Gastrocnemius medialis (tissue), 4 donors: ENCODE data around the gene SYNGR2. TPM values are rescaled to one million over a fixed set of nuclear protein-coding genes. Genes with fewer than 3 reads are reported as not detected.

Experiments
- ATAC-seq, 2 donors: fragments of 150-250 bp; one replicate each; pipeline ENCODE4 v1.9.1; 2016
- DNase-seq, 2 donors: peaks; one replicate each; pipeline ENCODE4 v3.0.0-alpha.2; 2019
- H3K27ac ChIP-seq, 4 donors: fragments of 200-600 bp; sonication (generic); 1 replicate in 1 of 4; 2 replicates in 3 of 4; pipeline ENCODE4 v1.5.1; 2016 to 2018; ENCODE audit warnings: mild to moderate bottlenecking in 2 of 4, moderate library complexity in 1 of 4
- H3K27me3 ChIP-seq, 3 donors: fragments of 200-600 bp; sonication (generic) in 2 of 3; 1 replicate in 1 of 3; 2 replicates in 2 of 3; pipeline versions ENCODE4 v1.5.1 to v1.6.0; 2016 to 2019; ENCODE audit warnings: mild to moderate bottlenecking in 1 of 3, moderate library complexity in 1 of 3
- H3K36me3 ChIP-seq, 2 donors: fragments of 200-600 bp; sonication (generic) in 1 of 2; one replicate each; pipeline ENCODE4 v1.5.1; 2017 to 2018
- H3K4me1 ChIP-seq, 2 donors: fragments of 200-600 bp; sonication (generic) in 1 of 2; one replicate each; pipeline ENCODE4 v1.5.1; 2016 to 2017; ENCODE audit warnings: mild to moderate bottlenecking in 2 of 2
- H3K4me3 ChIP-seq, 4 donors: fragments of 200-600 bp; sonication (generic) in 3 of 4; 1 replicate in 1 of 4; 2 replicates in 3 of 4; pipeline ENCODE4 v1.5.1; 2016 to 2019; ENCODE audit warnings: mild to moderate bottlenecking in 2 of 4
- H3K9me3 ChIP-seq, 3 donors: fragments of 200-600 bp; sonication (generic) in 2 of 3; 1 replicate in 1 of 3; 2 replicates in 2 of 3; pipeline ENCODE4 v1.5.1; 2016 to 2019
- POLR2A ChIP-seq, 2 donors: fragments of 450-650 bp; IDR thresholded peaks; one replicate each; pipeline ENCODE4 v1.6.1; 2017; ENCODE audit warnings: antibody characterized with exemption in 2 of 2, mild to moderate bottlenecking in 2 of 2, moderate library complexity in 2 of 2
- in situ Hi-C, 4 donors: fragments of 200-750 bp; cut with MboI; loops; one replicate each; pipeline versions ENCODE4 v1.15.0 to v1.8.0; 2017; ENCODE audit warnings: low sequenced_read_pairs in 4 of 4
- intact Hi-C: fragments of 100-400 bp; cut with DNase I; formaldehyde crosslinking; loops from one replicate; pipeline ENCODE4 v1.15.1; 2023; ENCODE audit warnings: low total_unique reads
- total RNA-seq, 4 donors: library from RNA; depleted of rRNA; stranded (reverse); fragments of >200 nt; gene quantifications; one replicate each; pipeline versions ENCODE4 v1.1.0 to v1.2.3, GENCODE V29; 2016
- TF ChIP-seq, protein P1 (sequence below), 5 experiments: fragments of 450-650 bp in 3 of 5; fragments of 200-600 bp in 2 of 5; sonication (generic) in 2 of 5; IDR thresholded peaks in 4 of 5; conservative IDR thresholded peaks in 1 of 5; 1 replicate in 4 of 5; 2 replicates in 1 of 5; pipeline ENCODE4 v1.5.1; 2016 to 2019; ENCODE audit warnings: antibody characterized with exemption in 5 of 5, mild to moderate bottlenecking in 3 of 5, moderate library complexity in 3 of 5

The SYNGR2 gene
- total RNA-seq, 4 donors from 2014 or later, result 104 to 218 (median 163) TPM

DNA sequence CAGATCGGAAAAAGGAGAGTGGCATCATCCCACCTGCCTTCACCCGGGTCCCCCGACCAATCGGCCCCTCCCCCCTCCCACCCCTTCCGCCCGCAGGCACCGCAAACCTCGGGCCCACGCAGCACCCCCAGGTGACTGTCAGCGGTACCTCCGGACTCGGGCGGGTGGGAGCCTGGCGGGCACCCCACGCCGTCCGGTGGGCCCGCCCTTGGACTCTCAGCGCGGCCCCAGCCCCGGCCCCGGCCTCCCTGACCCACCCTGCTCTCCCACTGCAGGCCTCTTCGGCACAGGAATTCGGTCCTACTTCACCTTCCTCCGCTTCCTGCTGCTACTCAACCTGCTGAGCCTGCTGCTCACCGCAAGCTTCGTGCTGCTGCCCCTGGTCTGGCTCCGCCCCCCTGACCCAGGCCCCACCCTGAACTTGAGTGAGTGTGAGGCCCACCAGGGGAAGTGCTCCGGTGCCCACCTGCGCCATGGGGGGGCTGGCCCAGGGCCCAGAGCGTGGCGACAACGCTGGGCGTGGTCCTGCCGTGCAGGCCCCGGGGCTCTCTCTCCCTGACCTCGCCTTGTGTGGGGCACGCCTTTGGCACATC, 36.2 kb upstream of the SYNGR2 start:
- Histone ChIP-seq H3K27ac (no peak overlapping the region), H3K4me3 (no peak overlapping the region), H3K9me3 (no peaks in the 10 kb centered on the region), H3K36me3 (no peaks in the 10 kb centered on the region), H3K4me1 (peaks cover 2 to 21% of the 10 kb centered on the region in 2 donors), H3K27me3 (peaks cover 19 to 45% (median 40%) of the 10 kb centered on the region in 3 donors)
- TF ChIP-seq, protein P1, sequence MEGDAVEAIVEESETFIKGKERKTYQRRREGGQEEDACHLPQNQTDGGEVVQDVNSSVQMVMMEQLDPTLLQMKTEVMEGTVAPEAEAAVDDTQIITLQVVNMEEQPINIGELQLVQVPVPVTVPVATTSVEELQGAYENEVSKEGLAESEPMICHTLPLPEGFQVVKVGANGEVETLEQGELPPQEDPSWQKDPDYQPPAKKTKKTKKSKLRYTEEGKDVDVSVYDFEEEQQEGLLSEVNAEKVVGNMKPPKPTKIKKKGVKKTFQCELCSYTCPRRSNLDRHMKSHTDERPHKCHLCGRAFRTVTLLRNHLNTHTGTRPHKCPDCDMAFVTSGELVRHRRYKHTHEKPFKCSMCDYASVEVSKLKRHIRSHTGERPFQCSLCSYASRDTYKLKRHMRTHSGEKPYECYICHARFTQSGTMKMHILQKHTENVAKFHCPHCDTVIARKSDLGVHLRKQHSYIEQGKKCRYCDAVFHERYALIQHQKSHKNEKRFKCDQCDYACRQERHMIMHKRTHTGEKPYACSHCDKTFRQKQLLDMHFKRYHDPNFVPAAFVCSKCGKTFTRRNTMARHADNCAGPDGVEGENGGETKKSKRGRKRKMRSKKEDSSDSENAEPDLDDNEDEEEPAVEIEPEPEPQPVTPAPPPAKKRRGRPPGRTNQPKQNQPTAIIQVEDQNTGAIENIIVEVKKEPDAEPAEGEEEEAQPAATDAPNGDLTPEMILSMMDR (IDR thresholded peaks at IDR 0.05 in 4 of 5, conservative IDR thresholded peaks at IDR 0.05 in 1 of 5), result no peak
- no peak for TF ChIP-seq POLR2A (IDR thresholded peaks at IDR 0.05)
- in situ Hi-C loops, result no loop called here
- intact Hi-C loops, result no loop called here
- ATAC-seq (no peak), DNase-seq (no peak)

DNA sequence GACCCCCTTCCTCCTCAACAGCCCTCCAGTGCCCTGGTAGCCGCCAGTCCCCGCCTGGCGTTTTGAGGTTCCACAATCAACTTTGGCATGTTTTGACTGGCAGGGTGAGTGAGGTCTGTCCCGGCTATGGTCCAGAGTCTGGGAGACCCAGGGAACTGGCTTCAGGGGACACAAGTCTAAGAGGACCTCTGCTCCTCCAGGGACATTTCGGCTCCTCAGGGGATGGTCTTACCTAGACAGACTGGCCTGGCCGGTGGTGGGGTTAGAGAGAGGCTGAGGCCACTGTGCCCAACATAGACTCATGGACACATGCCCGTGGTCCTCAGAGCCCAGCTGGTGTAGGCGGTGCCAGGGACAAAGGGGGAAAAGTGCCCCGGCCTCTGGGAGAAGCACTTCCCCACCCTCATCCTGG, 35.6 kb upstream of the SYNGR2 start:
- no peak for DNase-seq
- intact Hi-C loops, result no loop called here
- H3K4me3 ChIP-seq, result no peak overlapping the region
- peaks cover 16 to 39% (median 38%) of the 10 kb centered on the region in 3 donors for H3K27me3 ChIP-seq
- H3K4me1 ChIP-seq, result peaks cover 0 to 15% of the 10 kb centered on the region in 2 donors
- H3K27ac ChIP-seq, result no peak overlapping the region
- no peaks in the 10 kb centered on the region for H3K9me3 ChIP-seq
- H3K36me3 ChIP-seq, result no peaks in the 10 kb centered on the region
- in situ Hi-C loops, result no loop called here
- no peak for TF ChIP-seq POLR2A (IDR thresholded peaks at IDR 0.05)
- TF ChIP-seq, protein P1 (IDR thresholded peaks at IDR 0.05 in 4 of 5, conservative IDR thresholded peaks at IDR 0.05 in 1 of 5), result no peak
- ATAC-seq, result no peak

DNA sequence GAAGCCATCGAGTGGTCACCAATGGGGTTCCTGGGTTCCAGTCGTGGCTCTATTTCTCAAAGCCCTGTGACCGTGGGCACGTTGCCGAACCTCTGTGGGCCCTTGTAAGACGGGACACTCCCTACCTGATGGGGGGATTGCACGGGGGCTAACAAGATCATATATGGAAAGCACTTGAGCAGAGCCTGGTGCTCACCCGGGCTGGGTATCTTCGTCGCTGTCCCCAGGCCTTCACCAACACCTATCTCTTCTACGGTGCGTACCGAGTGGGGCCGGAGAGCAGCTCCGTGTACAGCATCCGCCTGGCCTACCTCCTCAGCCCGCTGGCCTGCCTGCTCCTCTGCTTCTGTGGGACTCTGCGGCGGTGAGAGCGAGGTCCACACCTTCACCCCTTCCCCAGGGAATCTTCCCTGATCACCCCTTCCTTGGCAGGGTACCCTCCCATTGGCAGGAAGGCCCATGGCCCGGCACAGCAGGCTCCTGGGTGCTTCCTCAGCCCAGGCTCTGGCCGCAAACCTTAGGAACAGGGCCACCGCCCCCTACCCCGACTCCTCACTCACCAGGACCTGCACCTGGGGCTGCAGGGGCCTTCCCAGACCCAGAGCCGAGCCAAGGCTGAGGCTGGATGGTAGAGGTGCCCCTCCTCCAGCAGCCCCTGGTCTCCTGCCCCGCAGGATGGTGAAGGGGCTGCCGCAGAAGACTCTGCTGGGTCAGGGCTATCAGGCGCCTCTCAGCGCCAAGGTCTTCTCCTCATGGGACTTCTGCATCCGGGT, 35.0 kb upstream of the SYNGR2 start:
- TF ChIP-seq, protein P1 (IDR thresholded peaks at IDR 0.05 in 4 of 5, conservative IDR thresholded peaks at IDR 0.05 in 1 of 5), result no peak
- no peak for TF ChIP-seq POLR2A (IDR thresholded peaks at IDR 0.05)
- H3K27ac ChIP-seq, result no peak overlapping the region
- DNase-seq (no peak), ATAC-seq (no peak)
- H3K9me3 ChIP-seq, result no peaks in the 10 kb centered on the region
- no peaks in the 10 kb centered on the region for H3K36me3 ChIP-seq
- H3K4me3 ChIP-seq, result no peak overlapping the region
- in situ Hi-C loops (no loop called here), intact Hi-C loops (no loop called here)
- H3K27me3 ChIP-seq, result peaks cover 10 to 33% (median 32%) of the 10 kb centered on the region in 3 donors
- H3K4me1 ChIP-seq, result peaks cover 0 to 10% of the 10 kb centered on the region in 2 donors

DNA sequence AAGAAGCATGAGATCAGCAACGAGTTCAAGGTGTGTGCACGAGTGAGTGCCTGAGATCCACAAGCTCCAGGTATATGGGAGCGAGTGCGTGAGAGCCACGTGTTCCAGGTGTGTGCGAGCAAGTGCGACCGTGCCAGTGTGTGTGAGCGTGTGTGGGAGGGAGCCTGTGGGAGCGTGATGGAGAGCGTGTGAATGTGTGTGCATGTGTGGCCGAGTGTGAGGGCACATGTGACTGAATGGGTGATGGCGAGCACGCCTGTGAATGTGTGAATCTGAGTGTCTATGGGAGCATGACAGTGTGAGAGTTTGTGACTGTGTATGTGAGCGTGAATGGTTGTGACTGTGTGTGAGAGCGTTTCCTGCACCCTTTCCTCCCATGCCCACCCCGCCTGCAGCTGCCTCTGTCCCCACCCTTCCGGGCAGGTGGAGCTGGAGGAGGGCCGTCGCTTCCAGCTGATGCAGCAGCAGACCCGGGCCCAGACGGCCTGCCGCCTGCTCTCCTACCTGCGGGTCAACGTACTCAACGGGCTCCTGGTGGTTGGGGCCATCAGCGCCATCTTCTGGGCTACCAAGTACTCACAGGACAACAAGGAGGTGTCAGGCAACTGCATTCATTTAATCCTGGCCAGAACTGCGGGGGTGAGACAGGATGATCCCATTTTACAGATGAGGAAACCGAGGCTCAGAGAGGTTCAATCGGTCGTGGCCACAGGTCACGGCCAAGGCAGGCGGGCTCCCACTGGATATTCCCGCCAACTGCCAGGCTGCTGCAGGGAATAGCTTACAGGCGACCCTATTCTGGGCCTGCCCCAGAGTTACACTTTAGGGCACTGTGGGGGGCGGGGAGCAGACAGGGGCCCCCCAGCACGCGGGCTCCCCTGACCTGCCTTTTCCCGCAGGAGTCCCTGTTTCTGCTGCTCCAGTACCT, 34.1 kb upstream of the SYNGR2 start:
- H3K4me1 ChIP-seq, result peaks cover 0 to 7% of the 10 kb centered on the region in 2 donors
- H3K27me3 ChIP-seq, result peaks cover 9 to 27% (median 27%) of the 10 kb centered on the region in 3 donors
- H3K9me3 ChIP-seq, result no peaks in the 10 kb centered on the region
- H3K27ac ChIP-seq, result no peak overlapping the region
- in situ Hi-C loops, result no loop called here
- DNase-seq, result no peak
- no peaks in the 10 kb centered on the region for H3K36me3 ChIP-seq
- TF ChIP-seq POLR2A (IDR thresholded peaks at IDR 0.05), result no peak
- TF ChIP-seq, protein P1 (IDR thresholded peaks at IDR 0.05 in 4 of 5, conservative IDR thresholded peaks at IDR 0.05 in 1 of 5), result peak in 3 of 5 experiments; percentile 31 to 49 (median 44)
- intact Hi-C loops, result loop anchor here (2.0 kb wide), 1 partner anchor 21 kb away; no protein-coding TSS in a partner anchor
- peak in 1 of 2 donors; percentile 31 for ATAC-seq
- no peak overlapping the region for H3K4me3 ChIP-seq
